HuH-7.5 (cell line): Measurements from ENCODE around the gene CD81.

Experiments
- DNase-seq: peaks from one replicate; pipeline ENCODE4 v3.0.0; 2011; ENCODE audit warnings: low spot score

The CD81 gene

DNA sequence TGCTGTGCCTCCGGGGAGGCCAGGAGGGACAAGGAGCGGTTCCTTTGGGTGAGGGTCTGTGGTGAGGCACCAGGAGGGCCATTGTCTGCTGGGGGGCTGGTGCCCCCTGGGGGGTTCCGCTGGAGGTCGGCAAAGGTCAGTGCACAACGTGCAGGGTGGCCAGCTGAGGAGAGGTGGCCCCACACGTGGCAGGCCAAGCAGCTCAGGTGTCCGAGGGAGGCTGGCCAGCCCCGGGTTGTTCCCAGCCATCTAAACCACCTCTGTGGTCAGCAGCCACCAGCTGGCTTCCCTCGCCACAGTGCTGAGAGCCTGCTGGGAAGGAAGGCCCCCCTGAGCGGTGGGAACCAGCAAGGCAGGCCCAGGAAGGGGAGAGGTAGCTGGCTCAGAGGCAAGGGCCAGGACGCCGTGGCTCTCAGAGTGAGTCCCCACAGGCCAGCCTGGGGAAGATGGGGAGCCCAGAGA is 27.7 kb downstream of the CD81 start:
- DNase-seq: no peak

DNA sequence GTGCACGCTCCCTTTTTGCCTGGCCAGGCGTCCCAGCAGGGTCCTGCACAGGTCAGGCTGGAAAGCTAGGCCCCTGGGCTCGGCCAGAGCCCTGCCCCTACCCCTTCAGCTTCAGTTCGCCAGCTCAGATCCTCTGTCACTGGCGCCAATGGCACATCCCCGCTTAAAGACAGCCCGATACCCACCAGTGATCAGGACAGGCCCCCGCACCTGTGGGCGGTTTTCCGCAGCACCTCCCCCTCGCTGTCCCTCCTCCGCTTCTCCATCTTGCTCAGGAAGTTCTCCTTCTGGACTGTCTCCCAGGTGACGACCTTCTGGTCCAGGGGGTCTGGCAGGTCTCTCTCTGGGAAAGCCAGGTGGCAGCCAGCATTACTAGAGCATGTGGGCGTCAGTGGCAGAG is 29.3 kb downstream of the CD81 start:
- no peak for DNase-seq

DNA sequence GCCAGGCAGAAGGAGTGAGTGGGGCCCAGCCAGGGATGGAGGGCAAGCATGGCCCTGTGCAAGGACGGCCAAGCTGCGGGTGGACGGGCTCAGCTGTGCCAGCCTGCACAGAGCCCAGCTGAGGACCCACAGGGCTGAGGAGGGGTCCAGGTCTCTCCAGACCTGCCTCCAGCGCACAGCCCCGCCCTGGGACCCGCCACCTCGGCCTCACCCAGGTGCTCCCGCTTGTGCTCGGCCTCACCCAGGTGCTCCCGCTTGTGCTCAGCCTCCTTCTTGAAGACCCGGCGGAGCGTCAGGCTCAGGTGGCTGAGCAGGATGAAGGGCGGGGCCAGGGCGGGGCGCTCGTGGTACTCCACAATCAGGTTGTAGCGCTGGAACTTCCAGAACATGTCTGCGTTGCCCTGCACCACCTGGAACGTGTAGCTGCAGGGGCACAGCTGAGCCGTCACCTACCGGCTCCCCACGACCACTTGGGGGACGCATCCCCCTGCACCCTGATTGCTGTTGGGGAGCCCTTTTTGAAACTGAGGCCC is 29.8 kb downstream of the CD81 start:
- no peak for DNase-seq

DNA sequence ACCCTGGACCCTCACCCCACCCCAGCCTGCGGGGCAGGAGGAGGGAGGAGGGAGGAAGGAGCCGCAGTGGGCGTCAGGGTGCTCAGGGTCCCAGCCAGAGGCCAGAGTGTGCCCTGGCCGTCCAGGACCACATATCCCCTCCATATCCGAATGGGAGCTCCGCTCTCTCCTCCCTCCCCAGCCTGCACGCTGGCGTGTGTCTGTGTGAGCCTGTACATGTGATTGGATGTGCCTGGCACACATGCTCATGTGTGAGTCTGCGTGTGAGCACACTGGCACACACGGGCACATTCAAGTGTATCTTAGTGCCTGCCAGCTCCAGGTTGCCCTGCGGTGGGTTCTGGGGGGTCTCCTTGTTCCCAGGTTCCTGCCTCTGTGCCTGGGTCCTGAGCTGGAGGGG is 31.6 kb downstream of the CD81 start:
- no peak for DNase-seq

DNA sequence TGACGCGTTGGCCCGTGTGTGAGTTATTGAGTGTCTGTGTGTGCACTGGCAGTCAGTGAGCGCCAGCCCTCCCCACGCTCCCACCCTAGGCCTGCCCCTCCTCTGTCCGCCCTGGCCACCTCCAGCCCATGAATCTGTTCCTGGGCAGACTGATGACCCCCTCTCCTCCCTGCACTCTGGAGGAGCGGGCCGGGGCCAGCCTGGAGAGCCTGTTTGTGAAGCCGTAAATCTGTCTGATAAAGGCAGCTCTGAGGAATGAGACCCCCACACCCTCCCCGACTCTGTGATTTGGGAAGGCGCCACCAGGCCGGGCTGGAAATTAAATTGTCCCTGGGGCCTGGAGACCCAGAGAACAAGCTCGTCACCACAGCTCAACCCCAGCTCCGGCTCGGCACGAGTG is 32.0 kb downstream of the CD81 start:
- no peak for DNase-seq

DNA sequence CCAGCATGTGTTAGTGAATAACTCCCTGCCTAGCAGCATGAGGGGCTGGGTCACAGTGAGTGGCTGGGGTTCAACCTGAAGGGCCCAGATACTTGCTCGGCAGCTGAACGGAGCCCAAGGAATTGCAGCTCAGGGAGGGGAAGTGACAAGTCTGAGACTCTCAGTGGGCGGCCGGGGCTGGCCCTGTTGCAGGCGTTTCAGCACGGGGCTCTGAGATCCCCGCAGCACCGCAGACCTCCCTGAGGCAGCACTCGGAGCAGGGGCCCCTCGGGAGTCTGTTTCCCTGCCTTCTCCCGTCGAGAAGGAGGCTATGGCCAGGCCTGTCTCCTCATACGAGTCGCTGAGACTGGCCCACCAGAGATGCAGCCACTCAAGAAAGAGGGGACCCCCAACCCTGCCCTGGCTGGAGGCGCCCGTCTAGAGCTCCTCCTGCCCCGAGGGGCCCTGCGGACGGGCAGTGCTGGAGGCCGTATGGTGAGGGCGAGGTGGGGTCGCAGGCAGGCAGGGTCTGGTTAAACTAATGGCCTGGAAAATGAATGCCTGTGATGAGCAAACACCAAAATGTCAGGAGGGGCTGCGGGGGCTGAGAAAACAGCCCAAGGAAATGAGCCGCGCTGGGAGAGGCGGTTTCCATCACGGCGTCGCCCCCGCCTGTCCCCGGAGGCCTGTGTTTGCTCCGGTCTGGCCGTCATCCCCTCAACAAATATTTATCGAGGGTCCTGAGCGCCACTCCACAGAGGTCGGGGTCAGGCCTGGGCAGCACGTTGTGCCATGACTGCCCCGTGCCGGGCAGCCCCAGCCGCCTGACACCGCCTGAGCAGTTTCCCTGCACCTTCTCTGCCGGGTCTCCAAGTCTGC is 32.7 kb downstream of the CD81 start:
- DNase-seq: no peak

DNA sequence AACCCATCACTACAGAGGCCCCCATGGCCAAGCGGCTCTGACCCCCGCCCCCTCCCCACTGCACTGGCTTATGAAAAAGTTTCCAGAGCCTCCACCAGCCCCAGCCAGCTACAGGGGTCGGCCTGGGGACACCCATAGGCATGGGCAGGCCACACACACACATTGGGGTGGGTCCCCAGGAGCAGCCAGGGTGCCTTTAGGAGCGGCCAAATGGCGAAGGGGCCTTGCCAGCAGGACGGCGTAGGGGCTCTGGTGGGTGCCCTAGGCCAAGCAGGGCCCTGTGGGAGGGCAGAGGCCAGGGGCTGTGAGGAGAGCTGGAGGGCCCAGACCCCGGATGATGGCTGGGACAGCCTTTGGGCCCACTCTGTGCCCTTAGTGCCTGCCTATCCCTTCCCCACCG is 33.5 kb downstream of the CD81 start:
- DNase-seq: no peak

DNA sequence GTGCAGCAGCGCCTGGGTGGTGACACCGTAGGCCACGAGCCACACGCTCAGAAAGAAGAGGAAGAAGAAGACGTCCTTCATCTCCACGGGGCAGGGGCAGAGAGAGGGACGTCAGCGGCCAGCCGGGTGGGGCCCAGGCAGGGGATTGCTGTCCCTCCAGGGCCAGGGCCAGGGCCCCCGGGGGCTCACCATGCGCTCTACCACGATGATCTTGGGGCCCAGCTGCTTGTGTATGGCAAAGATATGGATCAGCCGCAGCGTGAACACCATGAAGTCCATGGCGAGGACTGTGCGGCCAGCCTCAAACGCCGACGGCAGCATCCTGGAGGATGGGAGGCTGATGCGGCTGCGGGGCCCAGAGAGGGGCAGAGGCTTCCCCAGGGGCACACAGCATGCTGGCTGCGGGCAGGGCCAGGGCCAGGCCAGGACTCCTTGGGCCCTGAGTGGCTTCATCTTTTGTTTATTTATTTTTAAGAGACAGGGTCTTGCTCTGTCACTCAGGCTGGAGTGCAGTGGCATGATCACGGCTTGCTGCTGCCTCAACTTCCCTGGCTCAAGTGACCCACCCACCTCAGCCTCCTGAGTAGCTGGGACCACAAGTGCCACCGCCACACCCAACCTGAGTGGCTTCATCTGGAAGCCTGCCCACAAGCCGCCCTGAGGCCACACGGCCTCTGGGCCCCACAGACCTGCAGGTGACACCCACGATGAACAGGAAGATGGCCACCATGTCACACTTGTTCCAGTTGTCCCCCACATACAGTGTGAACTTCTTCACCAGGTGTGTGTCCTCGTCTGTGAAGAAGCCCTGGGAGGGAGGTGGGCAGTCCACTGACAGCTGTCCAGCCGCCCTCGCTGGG is 34.6 kb downstream of the CD81 start:
- no peak for DNase-seq

DNA sequence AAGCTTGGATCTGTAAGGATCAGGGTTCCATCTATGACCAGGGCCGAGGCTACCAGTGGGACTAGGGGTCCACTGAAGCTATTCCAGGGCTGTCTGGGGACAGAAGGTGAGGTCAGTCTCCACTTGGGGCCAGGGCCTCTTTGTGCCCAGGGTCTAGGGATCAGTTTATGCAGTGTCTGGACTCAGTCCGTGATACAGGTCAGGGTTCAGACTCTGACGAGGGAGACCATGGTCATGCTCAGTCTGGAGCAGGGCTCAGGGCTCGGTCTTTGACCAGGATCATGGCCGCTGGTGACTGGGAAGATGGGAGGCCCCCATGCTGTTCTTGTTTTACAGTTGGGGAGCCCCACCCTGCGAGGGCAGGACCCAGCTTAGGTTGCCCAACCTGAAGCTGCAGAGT is 35.2 kb downstream of the CD81 start:
- DNase-seq: no peak

DNA sequence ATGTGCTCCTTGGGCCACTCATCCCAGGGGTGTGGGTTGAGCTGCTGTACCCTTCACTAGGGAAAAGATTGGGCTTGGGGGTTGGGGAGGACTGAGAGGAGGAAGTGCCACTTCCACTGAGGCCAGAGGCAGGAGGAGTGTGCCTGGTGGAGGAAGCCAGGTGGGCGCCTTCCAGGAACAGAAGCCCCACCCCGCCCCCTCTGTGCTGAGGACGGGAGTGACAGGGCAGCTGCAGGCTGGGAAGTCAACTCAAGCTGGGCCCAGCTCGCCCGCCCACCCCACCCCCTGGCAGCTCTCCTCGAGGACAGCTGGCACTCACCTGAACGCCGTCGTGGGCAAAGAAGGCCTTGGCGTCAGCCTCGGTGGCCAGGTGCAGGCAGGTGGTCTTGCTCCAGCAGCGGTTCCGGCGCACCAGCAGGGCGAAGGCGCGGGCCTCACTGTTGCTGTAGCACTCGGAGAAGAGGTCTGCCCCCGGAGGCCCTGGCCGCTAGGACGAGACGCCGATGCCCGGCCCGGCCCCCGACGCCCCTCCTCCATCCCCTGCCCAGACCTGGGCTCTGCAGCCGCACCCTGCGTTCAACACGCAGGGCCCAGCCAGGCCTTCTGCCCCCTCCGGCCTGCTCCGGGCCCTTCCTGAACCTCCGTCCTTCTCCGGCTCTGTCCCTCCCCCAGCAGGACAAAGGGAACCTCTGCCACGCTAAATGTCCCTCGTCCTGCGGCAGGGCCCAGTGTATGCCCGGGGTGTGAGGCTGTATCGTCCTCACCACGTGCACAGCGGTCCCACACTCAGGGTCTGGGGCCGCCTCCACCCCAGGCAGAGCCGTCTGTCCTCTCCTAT is 36.9 kb downstream of the CD81 start:
- DNase-seq: no peak

DNA sequence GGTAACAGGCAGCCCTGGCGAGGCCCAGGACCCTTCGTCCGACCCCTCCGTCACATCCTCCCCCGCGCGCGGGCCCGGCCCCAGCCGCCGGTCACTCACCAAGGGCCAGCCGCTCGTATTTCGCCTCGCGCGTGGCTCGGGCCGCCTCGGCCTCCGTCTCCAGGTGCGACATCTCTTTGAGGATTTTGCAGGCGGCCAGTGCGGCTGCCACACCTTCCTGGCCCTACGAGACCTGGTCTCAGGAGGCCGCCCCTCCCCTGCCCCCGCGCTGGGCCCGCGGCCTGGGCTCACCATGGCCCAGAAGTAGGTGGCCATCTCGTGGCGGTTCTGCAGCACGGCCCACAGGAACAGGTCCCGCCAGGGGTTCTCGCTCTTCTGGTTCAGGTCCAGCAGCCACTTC is 37.5 kb downstream of the CD81 start:
- no peak for DNase-seq

DNA sequence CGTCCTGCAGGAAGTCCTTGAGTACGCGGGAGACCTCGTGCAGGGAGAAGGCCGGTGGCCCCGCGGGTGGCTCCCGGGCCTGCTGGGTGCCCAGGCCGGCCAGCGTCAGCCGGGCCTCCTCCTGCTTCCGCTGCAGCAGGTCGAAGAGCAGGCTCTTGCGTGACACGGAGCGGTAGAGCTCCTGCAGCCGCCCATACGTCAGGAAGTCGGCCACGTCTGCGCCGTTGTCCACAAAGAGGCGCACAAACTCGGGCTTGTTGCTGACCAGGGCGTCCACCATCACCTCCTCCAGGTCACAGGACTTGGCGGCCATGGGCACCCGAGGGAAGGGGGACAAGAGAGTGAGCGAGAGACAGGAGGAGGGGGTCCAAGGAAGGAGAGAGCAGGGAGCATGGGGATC is 38.1 kb downstream of the CD81 start:
- DNase-seq: no peak

DNA sequence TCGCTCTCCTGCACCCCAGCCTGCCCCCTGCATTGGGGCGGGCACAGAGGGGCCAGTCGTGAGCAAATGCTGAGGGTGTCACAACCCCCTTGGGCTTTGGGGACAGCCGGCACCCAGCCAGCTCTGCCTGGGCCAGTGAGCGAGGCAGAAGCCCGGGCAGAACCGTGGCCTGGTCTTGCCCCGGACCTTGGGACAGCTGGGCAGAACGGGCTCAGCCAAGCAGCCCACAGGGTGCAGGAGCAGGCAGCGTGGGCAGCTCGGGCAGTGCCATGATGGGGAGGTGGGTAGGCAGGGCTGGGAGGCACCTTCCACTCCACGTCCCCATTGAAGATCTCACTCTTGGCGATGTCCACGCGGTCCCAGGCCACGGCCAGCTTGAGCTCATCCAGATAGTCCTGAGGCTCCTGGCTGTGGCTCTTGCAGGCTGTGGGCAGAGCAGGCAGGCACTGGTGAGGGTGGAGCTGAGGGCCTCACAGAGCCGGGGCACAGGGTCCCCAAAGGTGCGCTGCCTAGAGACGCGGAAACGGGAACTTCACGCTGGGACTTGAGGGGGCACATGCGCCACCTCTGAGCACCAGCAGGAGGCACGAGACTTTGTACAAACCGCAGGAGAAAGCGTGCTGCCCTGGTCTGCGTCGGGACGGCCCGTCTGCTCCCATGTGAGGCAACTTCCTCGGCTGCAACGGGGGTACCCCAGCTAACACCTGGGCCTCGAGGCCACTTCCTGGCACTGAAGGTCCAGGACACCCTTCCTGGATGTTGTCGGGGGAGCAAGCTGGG is 38.7 kb downstream of the CD81 start:
- no peak for DNase-seq

DNA sequence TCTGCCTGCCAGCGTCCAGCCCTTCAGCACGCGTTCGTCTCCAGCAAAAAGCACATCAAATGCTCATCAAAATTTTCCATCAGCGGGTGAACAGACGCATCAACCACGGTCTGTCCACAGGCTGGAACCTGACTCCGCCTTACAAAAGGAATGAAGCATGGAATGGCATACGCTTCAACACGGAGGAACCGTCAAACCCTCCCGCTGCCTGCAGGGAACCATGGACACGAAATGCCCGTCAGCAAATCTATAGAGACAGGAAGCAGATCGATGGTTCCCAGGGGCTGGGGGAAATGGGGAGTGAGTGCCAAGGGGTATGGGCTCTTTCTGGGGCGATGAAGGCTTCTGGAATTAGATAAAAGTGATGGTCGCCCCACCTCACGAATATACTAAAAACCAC is 39.7 kb downstream of the CD81 start:
- no peak for DNase-seq

DNA sequence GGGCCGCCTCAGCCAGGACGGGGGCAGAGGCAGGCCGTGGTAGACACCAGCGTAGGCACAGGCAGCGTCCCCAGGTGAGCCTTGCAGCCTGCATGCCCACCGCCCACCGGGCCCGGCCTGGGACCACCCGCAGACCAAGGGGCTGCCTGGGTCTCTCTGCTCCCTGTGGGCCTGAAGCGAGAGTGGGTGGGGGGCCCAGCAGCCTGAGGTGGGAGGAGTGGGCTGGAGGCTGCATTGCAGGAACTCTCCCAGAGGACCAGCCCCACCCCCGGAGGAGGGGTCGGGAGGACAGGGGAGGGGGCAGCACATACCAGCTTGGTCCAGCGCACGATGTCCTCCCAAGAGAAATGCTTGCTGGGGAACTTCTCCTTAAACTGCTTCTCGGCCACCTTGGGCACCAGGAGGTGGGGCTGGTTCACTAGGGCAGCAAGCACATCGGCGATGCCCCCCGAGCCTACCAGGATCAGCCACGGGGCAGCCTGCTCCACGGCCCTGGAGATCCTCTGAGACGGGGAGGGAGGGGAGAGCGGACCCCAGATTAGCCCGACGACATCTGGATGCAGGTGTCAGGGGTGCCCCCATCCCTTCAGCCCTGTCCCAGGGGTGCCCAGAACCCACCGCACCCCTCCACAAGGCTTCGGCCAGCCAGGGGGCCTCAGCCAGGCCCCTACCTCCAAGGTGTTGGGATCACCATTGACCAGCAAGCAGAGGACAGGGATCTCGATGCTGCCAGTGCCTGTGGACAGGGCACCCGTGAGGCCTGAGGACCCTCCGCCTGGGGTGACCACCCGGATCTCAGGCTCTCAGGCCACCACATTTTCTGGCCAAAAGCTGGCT is 41.0 kb downstream of the CD81 start:
- DNase-seq: no peak

DNA sequence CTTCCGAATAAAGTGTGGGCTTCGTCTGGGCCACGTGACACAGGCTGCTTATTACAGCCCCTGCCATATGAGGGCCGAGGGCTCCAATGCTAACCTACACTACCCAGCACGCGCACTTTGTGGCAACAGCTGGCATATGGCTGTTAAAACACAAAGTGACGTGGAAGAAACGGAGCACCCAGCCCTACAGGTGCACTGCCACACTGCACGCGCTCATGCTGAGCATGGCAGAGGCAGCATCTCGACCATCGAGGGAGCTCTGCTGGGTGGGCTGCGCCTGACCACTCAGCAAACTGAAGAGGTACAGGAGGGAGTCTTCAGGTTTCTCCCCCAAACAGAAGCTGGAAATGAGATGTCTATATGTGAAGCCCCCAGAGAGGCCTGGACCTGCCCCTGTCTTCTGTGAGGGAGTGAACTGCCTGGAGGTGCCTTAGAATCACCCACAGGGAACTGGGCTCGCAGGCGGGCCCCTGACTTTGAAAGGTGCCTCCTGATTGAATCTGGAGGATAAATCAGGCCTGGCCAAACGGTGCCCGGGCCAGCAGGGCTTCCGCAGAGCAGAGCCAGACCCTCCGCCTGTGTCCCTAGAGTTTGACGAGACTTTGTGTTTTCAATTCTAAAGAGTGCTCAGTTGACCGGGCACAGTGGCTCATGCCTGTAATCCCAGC is 41.7 kb downstream of the CD81 start:
- DNase-seq: no peak

DNA sequence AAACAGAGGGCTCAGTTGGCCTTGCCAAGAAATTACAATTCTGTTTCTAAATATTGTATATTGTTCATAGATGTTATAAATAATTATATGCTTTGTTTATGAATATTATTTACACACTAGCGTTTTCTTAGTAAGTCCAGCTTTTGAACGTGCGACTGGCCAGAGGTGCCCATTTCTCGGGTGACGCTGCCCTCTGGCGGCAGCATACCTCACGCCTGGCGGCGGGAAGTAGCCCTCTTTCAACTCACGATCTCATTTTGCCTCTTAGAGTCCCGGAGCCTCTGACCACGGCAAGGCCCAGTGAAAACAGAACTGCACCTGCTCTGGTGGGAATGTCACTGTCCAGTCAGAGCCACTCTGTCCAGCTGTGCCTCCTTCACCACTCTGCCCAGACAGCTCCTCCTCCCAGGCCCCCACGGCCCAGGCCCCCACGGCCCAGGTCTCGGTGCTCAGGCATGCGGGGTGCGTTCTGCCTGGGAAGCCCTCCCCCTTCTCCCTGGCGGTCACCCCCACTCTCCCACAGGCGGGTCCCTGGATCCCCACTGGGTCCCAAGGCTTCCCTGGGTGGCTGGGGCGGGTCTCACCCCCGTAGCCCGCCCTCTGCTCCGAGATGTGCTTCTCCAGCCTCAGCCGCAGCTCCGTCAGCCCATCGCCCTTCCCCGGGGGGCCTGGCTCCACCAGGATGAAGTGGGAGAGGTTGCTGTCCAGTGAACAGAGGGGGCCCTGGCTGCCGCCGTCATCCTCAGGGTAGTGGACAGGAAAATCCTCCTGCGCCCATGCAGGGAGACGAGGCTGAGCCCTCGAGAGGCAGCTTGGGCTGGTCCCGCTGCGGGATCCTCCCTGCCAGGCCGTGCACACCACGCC is 42.8 kb downstream of the CD81 start:
- peak; percentile 89 for DNase-seq

DNA sequence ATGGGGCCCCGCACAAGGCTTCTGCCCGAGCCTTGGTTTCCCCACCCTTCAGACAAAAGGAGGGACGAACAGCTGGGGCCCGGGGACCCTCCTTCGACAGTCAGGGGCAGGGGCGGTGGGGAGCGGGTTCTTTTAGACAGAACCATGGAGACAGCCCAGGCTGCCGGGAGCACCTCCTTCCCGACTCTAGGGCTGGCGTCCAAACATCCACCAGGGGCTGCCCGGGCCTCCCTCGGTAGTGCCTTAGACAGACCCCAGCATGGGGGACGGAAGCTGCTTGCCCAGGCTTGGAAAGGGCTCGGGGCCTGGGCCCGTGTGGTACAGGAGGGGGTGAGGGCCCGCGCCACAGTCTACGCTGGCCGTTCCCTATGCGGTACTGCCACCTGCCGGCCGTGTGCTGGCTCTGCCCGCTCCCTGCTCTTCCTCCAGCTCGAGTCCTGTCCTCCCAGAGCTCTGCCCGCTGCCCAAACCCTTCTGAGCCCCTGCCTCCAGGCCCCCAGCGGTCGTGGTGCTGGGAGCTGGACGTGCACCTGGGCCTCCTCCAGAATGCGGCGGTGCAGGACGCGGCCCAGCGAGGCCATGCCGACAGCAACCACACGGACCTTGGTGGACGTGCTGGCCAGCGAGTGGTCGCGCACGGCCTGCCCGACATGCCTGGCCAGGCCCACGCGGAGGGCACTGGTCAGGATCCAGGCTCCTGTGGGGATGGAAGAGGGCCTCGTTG is 43.6 kb downstream of the CD81 start:
- peak; percentile 95 for DNase-seq
